Forelimb muscle (tissue), 1 donor: ENCODE data around the gene KIF1A. TPM values are rescaled to one million over a fixed set of nuclear protein-coding genes. Genes with fewer than 3 reads are reported as not detected.
"Not testable (repeated sequence)": the region's sequence is repeated elsewhere in the genome, so short reads cannot be mapped to it uniquely, and the experiment has no call there.

Source experiments
- DNase-seq: peaks from one replicate; pipeline ENCODE4 v3.0.0-alpha.2; 2013; ENCODE audit warnings: low read depth
- polyA plus RNA-seq: library from polyadenylated mRNA; unstranded; fragments of 120-200 nt; gene quantifications from one replicate; pipeline ENCODE4 v1.2.1, GENCODE V29; 2013; ENCODE audit not compliant: insufficient read length

KIF1A gene
- polyA plus RNA-seq, 1 donor, result 3.6 TPM

GRCh38 chr2:240787521-240788472 is 32.2 kb downstream of the KIF1A start:
- DNase-seq, result no peak

GRCh38 chr2:240786871-240787311 is 33.1 kb downstream of the KIF1A start:
- no peak for DNase-seq

GRCh38 chr2:240786355-240786841 is 33.6 kb downstream of the KIF1A start:
- no peak for DNase-seq

GRCh38 chr2:240785424-240786335 is 34.3 kb downstream of the KIF1A start:
- no peak for DNase-seq

GRCh38 chr2:240784629-240785423 is 35.2 kb downstream of the KIF1A start:
- no peak for DNase-seq

- no peak for DNase-seq
These were observed 36.0 kb downstream of the KIF1A start for GRCh38 chr2:240783819-240784621.

- no peak for DNase-seq
These were observed 36.9 kb downstream of the KIF1A start for GRCh38 chr2:240782886-240783818.

- DNase-seq, result no peak
These were observed 37.7 kb downstream of the KIF1A start for GRCh38 chr2:240782221-240782885.

- DNase-seq, result no peak
These were observed 38.4 kb downstream of the KIF1A start for GRCh38 chr2:240781471-240782220.

- no peak for DNase-seq
These were observed 39.9 kb downstream of the KIF1A start for GRCh38 chr2:240780023-240780700.

GRCh38 chr2:240779250-240779832 is 40.7 kb downstream of the KIF1A start:
- not testable (repeated sequence) for DNase-seq

GRCh38 chr2:240778426-240778825 is 41.6 kb downstream of the KIF1A start:
- no peak for DNase-seq

- no peak for DNase-seq
These were observed 42.4 kb downstream of the KIF1A start for GRCh38 chr2:240777456-240778212.

GRCh38 chr2:240775905-240776304 is 44.1 kb downstream of the KIF1A start:
- DNase-seq, result no peak

GRCh38 chr2:240774856-240775255 is 45.2 kb downstream of the KIF1A start:
- DNase-seq, result no peak

GRCh38 chr2:240769096-240769495 is 50.9 kb downstream of the KIF1A start:
- no peak for DNase-seq
